HepG2 (cell line): ENCODE data around the gene EYA2. TPM values are rescaled to one million over a fixed set of nuclear protein-coding genes. Genes with fewer than 3 reads are reported as not detected.

ENCODE experiments used
- ATAC-seq: fragments of 200-7000 bp; cut with Tn5 transposase; 3 replicates; pipeline ENCODE4 v1.9.1; 2020; ENCODE audit warnings: mild to moderate bottlenecking, moderate library complexity
- BruUV-seq: library from RNA; stranded (reverse); fragments of 400-500 nt; replicated peaks from 2 replicates; lab custom pipeline; 2021; lab: Mats Ljungman, UMichigan
- CTCF ChIA-PET: fragments of 300-600 bp; formaldehyde crosslinking; extraction: SDS; loops from one replicate; lab custom pipeline; 2021; ENCODE audit warnings: low total read pairs, inconsistent platforms, low intra/inter-chr PET ratio; lab: Yijun Ruan, JAX
- POLR2A ChIA-PET: fragments of 350-600 bp; sonication (Branson Sonifier 250); formaldehyde crosslinking; loops from one replicate; lab custom pipeline; 2020; ENCODE audit warnings: antibody characterized with exemption, inconsistent platforms; lab: Yijun Ruan, JAX
- DNase-seq: peaks from one replicate; pipeline ENCODE4 v3.0.0-alpha.2; 2015; ENCODE audit warnings: low spot score
- FAIRE-seq: peaks from 3 replicates; lab custom pipeline; 2011; peaks lifted over from hg19 to GRCh38; lab: Jason Lieb, UNC
- H2AFZ ChIP-seq: one replicate; pipeline ENCODE4 v1.6.1; 2011; ENCODE audit warnings: low read length, inconsistent platforms
- H3K27ac ChIP-seq: fragments of 300-600 bp; 3 replicates; pipeline ENCODE4 v1.8.0; 2011; ENCODE audit warnings: mixed run types, mild to moderate bottlenecking, mixed read lengths, low read length, inconsistent platforms; ENCODE audit not compliant: insufficient read depth; ENCODE audit errors: extremely low read length
- H3K27me3 ChIP-seq, 2 experiments: fragments of 200-600 bp in 1 of 2; 2 replicates in 1 of 2; 3 replicates in 1 of 2; pipeline versions ENCODE4 v1.6.0 to v1.8.0; 2011; ENCODE audit warnings: low read length in 2 of 2, mild to moderate bottlenecking in 2 of 2, moderate library complexity in 2 of 2, inconsistent platforms in 1 of 2; ENCODE audit not compliant: insufficient read depth in 2 of 2, control insufficient read depth in 1 of 2
- H3K36me3 ChIP-seq, 2 experiments: fragments of 200-600 bp in 1 of 2; replicated peaks in 1 of 2; 2 replicates in 1 of 2; 3 replicates in 1 of 2; pipeline versions ENCODE4 v1.5.1 to v1.8.0; 2011; ENCODE audit warnings: low read length in 2 of 2, inconsistent platforms in 1 of 2; ENCODE audit not compliant: insufficient read depth in 2 of 2, control insufficient read depth in 1 of 2
- H3K4me1 ChIP-seq: 2 replicates; pipeline ENCODE4 v1.5.1; 2012; ENCODE audit warnings: low read length, inconsistent platforms; ENCODE audit not compliant: insufficient read depth
- H3K4me2 ChIP-seq: 2 replicates; pipeline ENCODE4 v1.6.0; 2011; ENCODE audit warnings: low read depth, low read length, inconsistent platforms
- H3K4me3 ChIP-seq, 3 experiments: fragments of 200-600 bp in 1 of 3; sonication (generic), shearing (Covaris generic) in 1 of 3; replicated peaks in 1 of 3; 2 replicates each; pipeline ENCODE4 v1.5.1; 2011 to 2016; ENCODE audit warnings: low read length in 3 of 3, inconsistent platforms in 2 of 3, low read depth in 2 of 3, mild to moderate bottlenecking in 2 of 3, control low read depth in 1 of 3, mixed read lengths in 1 of 3; ENCODE audit not compliant: insufficient read depth in 1 of 3
- H3K79me2 ChIP-seq: one replicate; pipeline ENCODE4 v1.6.1; 2011; ENCODE audit warnings: low read length, inconsistent platforms; ENCODE audit not compliant: insufficient read depth
- H3K9ac ChIP-seq: 2 replicates; pipeline ENCODE4 v1.6.0; 2011; ENCODE audit warnings: mild to moderate bottlenecking, low read depth, low read length, inconsistent platforms; ENCODE audit not compliant: insufficient read depth
- H3K9me3 ChIP-seq: 2 replicates; pipeline ENCODE4 v1.5.1; 2012; ENCODE audit warnings: mild to moderate bottlenecking, low read length
- H4K20me1 ChIP-seq: 2 replicates; pipeline ENCODE4 v1.6.0; 2011; ENCODE audit warnings: inconsistent platforms, mild to moderate bottlenecking, low read length, moderate library complexity; ENCODE audit not compliant: insufficient read depth
- ETV5 ChIP-seq: IDR thresholded peaks from 2 replicates; pipeline ENCODE4 v1.6.1; 2018; ENCODE audit warnings: missing biosample characterization, missing genetic modification reagents, inconsistent platforms, borderline replicate concordance
- FOXO1 ChIP-seq: sonication (generic); formaldehyde crosslinking; IDR thresholded peaks from 2 replicates; pipeline ENCODE4 v1.4.0; 2020; ENCODE audit warnings: missing genetic modification reagents
- HNRNPH1 ChIP-seq: fragments of 200-400 bp; formaldehyde crosslinking; optimal IDR thresholded peaks from 2 replicates; pipeline ENCODE3; 2017; ENCODE audit warnings: mild to moderate bottlenecking, low read depth, low read length
- JUNB ChIP-seq: sonication (generic); formaldehyde crosslinking; IDR thresholded peaks from 2 replicates; pipeline ENCODE4 v1.8.0; 2022; ENCODE audit warnings: missing genetic modification reagents, mild to moderate bottlenecking, borderline replicate concordance
- MAFF ChIP-seq: IDR thresholded peaks from 2 replicates; pipeline ENCODE4 v1.6.1; 2011; ENCODE audit warnings: low read depth, low read length, improper control_type of control experiment
- MBD4 ChIP-seq: IDR thresholded peaks from 2 replicates; pipeline ENCODE4 v1.6.1; 2012; ENCODE audit warnings: low read length, inconsistent platforms, borderline replicate concordance
- MYC ChIP-seq: sonication (generic); formaldehyde crosslinking; IDR thresholded peaks from 2 replicates; pipeline ENCODE4 v1.9.0; 2021; ENCODE audit warnings: missing genetic modification reagents, borderline replicate concordance
- SAP130 ChIP-seq: IDR thresholded peaks from 2 replicates; pipeline ENCODE4 v1.6.1; 2016; ENCODE audit warnings: low read depth
- SIN3A ChIP-seq: IDR thresholded peaks from 2 replicates; pipeline ENCODE4 v1.6.1; 2011; ENCODE audit warnings: low read depth, mild to moderate bottlenecking, control low read depth, low read length, borderline replicate concordance
- U2AF1 ChIP-seq: fragments of 200-400 bp; formaldehyde crosslinking; optimal IDR thresholded peaks from 2 replicates; pipeline ENCODE3; 2017; ENCODE audit warnings: mild to moderate bottlenecking, low read depth, low read length
- ZBTB3 ChIP-seq: sonication (generic); formaldehyde crosslinking; IDR thresholded peaks from 2 replicates; pipeline ENCODE4 v1.4.0; 2020; ENCODE audit warnings: low read depth, mild to moderate bottlenecking, moderate library complexity, missing genetic modification reagents, borderline replicate concordance
- ZEB1 ChIP-seq: IDR thresholded peaks from 2 replicates; pipeline ENCODE4 v1.6.1; 2012; ENCODE audit warnings: mild to moderate bottlenecking, low read depth, inconsistent platforms; ENCODE audit not compliant: insufficient replicate concordance
- ZNF33B ChIP-seq: sonication (generic); formaldehyde crosslinking; IDR thresholded peaks from 2 replicates; pipeline ENCODE4 v1.5.1; 2020; ENCODE audit warnings: mild to moderate bottlenecking, missing genetic modification reagents
- ZNF549 ChIP-seq: sonication (generic); formaldehyde crosslinking; IDR thresholded peaks from 2 replicates; pipeline ENCODE4 v1.5.0; 2020; ENCODE audit warnings: missing genetic modification reagents
- ZNF572 ChIP-seq: sonication (generic); formaldehyde crosslinking; IDR thresholded peaks from 2 replicates; pipeline ENCODE4 v1.5.1; 2020; ENCODE audit warnings: mild to moderate bottlenecking, missing genetic modification reagents
- WGBS: methylation state at CpG from one replicate; pipeline ENCODE4 v1.1.6; 2017; ENCODE audit warnings: low lambda C conversion rate; 5-methylcytosine and 5-hydroxymethylcytosine counted together
- in situ Hi-C: cut with HindIII; loops from 2 replicates; pipeline ENCODE4 v1.10.0; 2017; ENCODE audit warnings: low pct_unique_long_range_greater_than_20kb; ENCODE audit not compliant: extremely low pct_ligation_motif_present
- intact Hi-C: fragments of 100-400 bp; cut with micrococcal nuclease; formaldehyde crosslinking; loops from one replicate; pipeline ENCODE4 v1.10.0; 2022; ENCODE audit not compliant: unreplicated experiment
- polyA plus RNA-seq, 8 experiments: library from polyadenylated mRNA; depleted of rRNA in 3 of 8; stranded (reverse) in 7 of 8; unstranded in 1 of 8; fragments of >200 nt; fragmentation: Illumina TruSeq in 4 of 8; extraction: Trizol in 4 of 8; gene quantifications; 2 replicates each; pipeline versions ENCODE4 v1.2.1 to v1.2.3, GENCODE V29; 2011 to 2016; ENCODE audit warnings: low read depth in 4 of 8, missing spikeins in 1 of 8, mixed read lengths in 1 of 8; ENCODE audit not compliant: insufficient read depth in 1 of 8
- total RNA-seq, 5 experiments: library from RNA; depleted of rRNA; stranded (reverse); fragments of >200 nt; fragmentation: Illumina TruSeq; extraction: Trizol; gene quantifications; 2 replicates each; pipeline ENCODE4 v1.2.3, GENCODE V29; 2016; ENCODE audit warnings: low read depth in 1 of 5
- TF ChIP-seq, protein P1 (sequence below): sonication (generic); formaldehyde crosslinking; IDR thresholded peaks from 2 replicates; pipeline ENCODE4 v1.4.0; 2020; ENCODE audit warnings: mild to moderate bottlenecking, missing genetic modification reagents

Gene EYA2
- total and polyA plus RNA-seq, 2 of the 13 experiments (the other 11 are each of a cell fraction or from before 2014, with no cell fraction given), result not detected

DNA sequence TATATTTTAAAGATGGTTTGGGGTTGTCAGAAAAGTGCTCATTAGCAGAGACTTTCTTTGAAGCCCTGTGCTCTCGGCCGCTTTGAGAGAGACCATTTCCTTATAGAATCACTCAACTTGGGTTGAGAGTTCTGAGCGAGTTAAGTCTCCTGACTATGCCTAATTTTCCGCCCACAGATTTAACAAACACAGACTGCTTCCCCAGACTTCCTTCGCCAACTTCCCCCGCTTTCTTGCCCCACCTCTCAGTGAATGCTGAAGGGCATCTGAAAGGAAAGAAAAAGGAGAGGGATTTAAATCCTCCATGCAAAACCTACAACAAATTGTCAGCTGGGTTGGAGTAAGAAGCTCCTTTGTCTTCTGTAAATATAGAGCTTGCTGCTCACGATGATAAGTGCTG, 224.0 kb downstream of the EYA2 start:
- Histone ChIP-seq H3K9ac (no peak overlapping the region), H3K27me3 (peaks cover 5 to 45% of the 10 kb centered on the region in 2 experiments), H3K36me3 (no peaks in the 10 kb centered on the region), H3K9me3 (no peaks in the 10 kb centered on the region), H3K27ac (no peak overlapping the region), H2AFZ (no peak overlapping the region), H3K4me1 (no peaks in the 10 kb centered on the region), H3K4me2 (no peak overlapping the region), H3K79me2 (no peaks in the 10 kb centered on the region), H3K4me3 (no peak overlapping the region), H4K20me1 (no peaks in the 10 kb centered on the region)
- in situ Hi-C loops (no loop called here), intact Hi-C loops (no loop called here)
- ChIA-PET CTCF (no interaction called here), POLR2A (no interaction called here)
- no TSS peak for BruUV-seq
- no peak for DNase-seq
- FAIRE-seq, result no peak
- TF ChIP-seq HNRNPH1 (no peak), FOXO1 (CRISPR knock-in tag) (no peak), ETV5 (CRISPR knock-in tag) (no peak), ZEB1 (no peak), U2AF1 (no peak), ZBTB3 (CRISPR knock-in tag) (no peak), SAP130 (CRISPR knock-in tag) (no peak), MAFF (no peak), ZNF572 (CRISPR knock-in tag) (no peak), JUNB (CRISPR knock-in tag) (no peak), ZNF549 (CRISPR knock-in tag) (no peak), SIN3A (no peak), MYC (CRISPR knock-in tag) (no peak), MBD4 (no peak), ZNF33B (CRISPR knock-in tag) (no peak)
- TF ChIP-seq, protein P1, sequence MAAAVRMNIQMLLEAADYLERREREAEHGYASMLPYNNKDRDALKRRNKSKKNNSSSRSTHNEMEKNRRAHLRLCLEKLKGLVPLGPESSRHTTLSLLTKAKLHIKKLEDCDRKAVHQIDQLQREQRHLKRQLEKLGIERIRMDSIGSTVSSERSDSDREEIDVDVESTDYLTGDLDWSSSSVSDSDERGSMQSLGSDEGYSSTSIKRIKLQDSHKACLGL, result no peak
- WGBS, result 16% methylated on average over 7 of the region's 7 CpGs
- ATAC-seq, result no peak
